Measurements from ENCODE around the gene CTSC.

DNA sequence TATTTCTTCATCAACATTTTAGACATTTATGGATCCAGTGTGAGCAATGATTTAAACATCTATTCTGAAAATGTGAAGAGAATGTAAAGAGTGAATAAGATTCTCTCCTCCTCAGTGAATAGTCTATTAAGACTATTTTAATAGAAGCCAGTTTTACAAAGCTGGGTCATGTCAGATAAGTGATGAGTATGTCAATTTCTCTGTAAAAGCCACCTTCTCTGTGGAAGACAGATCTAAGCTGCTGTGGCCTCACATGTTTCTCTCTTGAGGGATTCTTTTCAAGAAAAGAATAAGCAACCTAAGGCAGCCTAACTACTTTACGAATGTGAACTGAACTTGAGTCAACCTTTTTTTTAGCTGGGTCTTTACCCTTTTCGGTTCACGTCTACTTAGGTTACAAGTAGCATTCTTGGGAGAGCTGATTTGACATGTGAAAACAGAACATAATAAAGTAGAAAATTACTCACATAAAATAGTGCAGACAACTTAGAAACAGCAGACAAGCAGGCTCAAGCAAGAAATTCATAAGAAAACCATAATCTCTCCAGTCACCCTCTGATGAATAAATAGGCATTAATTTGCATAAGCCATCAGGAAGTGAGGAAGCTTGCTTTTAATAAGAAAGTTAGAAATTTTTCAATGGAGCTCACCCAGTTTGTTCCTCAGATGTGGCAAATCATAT, 9.9 kb downstream of the CTSC start:
- TF ChIP-seq POLR2A (IDR thresholded peaks at IDR 0.05) (no peak), POLR2AphosphoS5 (IDR thresholded peaks at IDR 0.05) (no peak)
- TF ChIP-seq, protein P1, sequence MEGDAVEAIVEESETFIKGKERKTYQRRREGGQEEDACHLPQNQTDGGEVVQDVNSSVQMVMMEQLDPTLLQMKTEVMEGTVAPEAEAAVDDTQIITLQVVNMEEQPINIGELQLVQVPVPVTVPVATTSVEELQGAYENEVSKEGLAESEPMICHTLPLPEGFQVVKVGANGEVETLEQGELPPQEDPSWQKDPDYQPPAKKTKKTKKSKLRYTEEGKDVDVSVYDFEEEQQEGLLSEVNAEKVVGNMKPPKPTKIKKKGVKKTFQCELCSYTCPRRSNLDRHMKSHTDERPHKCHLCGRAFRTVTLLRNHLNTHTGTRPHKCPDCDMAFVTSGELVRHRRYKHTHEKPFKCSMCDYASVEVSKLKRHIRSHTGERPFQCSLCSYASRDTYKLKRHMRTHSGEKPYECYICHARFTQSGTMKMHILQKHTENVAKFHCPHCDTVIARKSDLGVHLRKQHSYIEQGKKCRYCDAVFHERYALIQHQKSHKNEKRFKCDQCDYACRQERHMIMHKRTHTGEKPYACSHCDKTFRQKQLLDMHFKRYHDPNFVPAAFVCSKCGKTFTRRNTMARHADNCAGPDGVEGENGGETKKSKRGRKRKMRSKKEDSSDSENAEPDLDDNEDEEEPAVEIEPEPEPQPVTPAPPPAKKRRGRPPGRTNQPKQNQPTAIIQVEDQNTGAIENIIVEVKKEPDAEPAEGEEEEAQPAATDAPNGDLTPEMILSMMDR (IDR thresholded peaks at IDR 0.05), result no peak
